Cerebellar nuclear complex (tissue), 1 donor: ENCODE data around the gene OLFML2A.
"Not testable (repeated sequence)": the region's sequence is repeated elsewhere in the genome, so short reads cannot be mapped to it uniquely, and the experiment has no call there.

Source experiments
- DNase-seq, 2 experiments: peaks; one replicate each; lab custom pipeline; 2025; lab: John Stamatoyannopoulos, UW

The OLFML2A gene

DNA sequence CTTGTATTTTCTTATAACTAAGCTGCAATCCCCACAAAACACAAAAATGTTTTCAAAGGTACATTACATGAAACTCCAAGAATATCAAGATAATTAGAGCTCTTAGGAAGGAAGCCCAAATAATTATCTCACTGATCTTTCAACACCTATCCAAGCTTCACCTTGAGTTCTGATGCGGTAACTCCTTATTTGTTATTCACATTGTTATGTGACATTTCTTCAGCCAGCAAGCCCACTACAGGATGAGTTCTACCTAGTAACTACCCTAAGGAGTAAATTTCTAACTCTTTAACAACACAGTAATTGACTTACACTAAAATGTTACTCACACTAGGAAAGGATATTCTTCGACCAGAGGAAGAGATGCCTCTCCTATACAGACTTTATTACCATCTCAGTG, 15.7 kb upstream of the OLFML2A start:
- DNase-seq = no peak

GRCh38 chr9:124761710-124762109, 15.2 kb upstream of the OLFML2A start:
- no peak for DNase-seq

- DNase-seq = no peak
These were observed 14.3 kb upstream of the OLFML2A start for GRCh38 chr9:124762633-124763032.

- DNase-seq = no peak
These were observed 12.0 kb upstream of the OLFML2A start for GRCh38 chr9:124764774-124765438.

GRCh38 chr9:124765439-124765835, 11.5 kb upstream of the OLFML2A start:
- no peak for DNase-seq

GRCh38 chr9:124766326-124766725, 10.6 kb upstream of the OLFML2A start:
- no peak for DNase-seq

- DNase-seq = no peak
These were observed 9.9 kb upstream of the OLFML2A start for GRCh38 chr9:124766815-124767554.

GRCh38 chr9:124767821-124768220, 9.1 kb upstream of the OLFML2A start:
- no peak for DNase-seq

- no peak for DNase-seq
These were observed 8.6 kb upstream of the OLFML2A start for GRCh38 chr9:124768334-124768733.

- DNase-seq = no peak
These were observed 8.0 kb upstream of the OLFML2A start for GRCh38 chr9:124768750-124769548.

DNA sequence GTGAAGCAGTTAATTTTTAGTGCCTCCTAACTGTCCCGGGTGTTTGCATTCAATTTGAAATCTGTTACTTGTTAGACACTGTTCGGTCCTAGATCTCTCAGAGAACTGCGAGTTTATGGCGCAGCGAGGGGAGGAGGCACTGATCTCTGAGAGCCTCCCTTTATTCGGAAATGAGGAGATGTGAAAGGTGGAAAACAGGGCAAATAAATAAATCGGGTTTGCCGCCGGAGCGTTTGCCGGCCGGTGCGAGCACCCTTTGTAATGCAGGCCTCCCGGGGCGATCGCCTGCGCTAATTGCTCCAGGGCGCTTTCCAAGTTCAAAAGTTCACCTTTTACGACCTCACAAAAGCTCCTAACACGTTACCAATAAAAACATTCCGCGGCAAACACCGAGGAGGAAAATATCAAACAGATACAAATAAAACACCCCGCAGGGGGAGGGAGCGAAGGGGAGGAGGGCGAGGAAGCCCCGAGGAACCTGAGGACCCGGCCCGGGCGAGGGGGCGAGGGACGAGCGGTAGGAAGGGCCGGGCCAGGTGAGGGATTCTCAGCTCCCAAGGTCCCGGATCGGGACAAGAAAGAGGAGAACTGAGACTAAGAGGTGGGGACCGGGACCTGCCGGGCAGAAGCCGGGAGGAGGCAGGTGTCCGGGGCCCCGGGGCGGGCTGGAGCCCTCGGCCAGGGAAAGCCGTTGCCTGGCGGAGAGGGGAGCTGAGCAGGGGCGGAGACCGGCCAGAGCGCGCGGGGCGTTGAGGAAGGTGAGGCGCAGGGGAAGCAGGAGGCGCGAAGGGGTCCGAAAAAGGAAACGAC, 7.2 kb upstream of the OLFML2A start:
- no peak for DNase-seq

GRCh38 chr9:124770359-124771020, 6.4 kb upstream of the OLFML2A start:
- DNase-seq = no peak

DNA sequence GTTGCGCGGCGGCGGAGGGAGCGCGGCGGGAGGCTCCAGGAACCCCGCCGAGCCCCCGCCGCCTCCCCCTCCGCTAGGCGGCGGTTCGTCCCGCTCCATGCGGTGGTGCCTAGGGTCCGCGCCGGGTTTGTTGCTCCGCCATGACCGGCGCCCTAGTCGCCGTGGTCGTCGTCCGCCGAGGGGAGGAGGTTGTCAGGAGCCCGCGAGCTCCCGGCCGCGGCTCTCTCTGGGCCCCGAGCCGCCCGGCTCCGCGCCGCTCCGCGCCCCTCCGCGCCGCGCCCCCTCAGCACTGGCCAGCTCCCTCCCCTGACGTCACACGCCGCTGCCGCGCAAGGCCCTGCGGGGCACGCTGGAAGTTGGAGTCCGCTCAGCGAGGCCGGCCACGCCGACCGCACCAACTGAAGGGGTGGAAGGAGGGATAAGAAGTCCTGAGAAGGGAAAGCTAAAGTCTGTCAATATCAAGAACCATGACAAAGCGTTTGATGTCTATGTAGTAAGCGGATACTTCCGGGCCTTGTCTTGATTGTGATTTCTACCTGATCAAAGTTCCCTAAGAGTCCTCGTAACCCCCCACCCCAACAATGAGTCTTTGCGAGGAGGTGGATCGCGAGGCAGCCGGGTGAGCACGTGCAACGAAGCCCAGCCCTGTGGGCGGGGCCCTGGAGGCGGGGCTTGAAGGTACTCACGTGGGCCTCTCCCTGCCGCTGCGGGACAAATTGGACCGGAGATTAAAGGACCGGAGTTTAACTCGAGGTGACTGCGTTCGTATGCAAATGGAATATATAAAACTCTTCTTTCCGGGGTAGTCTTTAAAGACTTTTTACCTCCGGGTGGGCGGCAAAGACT, 5.7 kb upstream of the OLFML2A start, which contains the start of gene NR6A1:
NR6A1 (minus strand) TSS at position 291 of the 846 bp plus-strand sequence.
- DNase-seq = peak; percentile 52 to 93

- DNase-seq = peak in 1 of 2 experiments; percentile 16
These were observed 4.9 kb upstream of the OLFML2A start for GRCh38 chr9:124771867-124772679.

DNA sequence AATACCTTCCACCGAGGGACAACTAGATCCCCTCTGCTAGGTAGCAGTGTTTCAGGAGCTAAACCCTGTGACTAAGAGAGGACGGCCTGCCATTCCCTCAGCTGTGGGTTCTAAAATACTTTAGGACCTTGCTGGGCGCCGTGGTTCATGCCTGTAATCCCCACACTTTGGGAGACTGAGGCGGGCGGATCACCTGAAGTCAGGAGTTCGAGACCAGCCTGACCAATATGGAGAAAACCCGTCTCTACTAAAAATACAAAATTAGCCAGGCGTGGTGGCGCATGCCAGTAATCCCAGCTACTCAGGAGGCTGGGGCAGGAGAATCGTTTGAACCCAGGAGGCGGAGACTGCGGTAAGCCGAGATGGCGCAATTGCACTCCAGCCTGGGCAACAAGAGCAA, 4.1 kb upstream of the OLFML2A start:
- DNase-seq = not testable (repeated sequence)

- DNase-seq = no peak
These were observed 3.3 kb upstream of the OLFML2A start for GRCh38 chr9:124773473-124774128.

GRCh38 chr9:124774129-124774978, 2.6 kb upstream of the OLFML2A start:
- DNase-seq = no peak

- no peak for DNase-seq
These were observed 347 bp upstream of the OLFML2A start for GRCh38 chr9:124776618-124776953.
